ENCODE results near the gene MAPT.

The MAPT gene

DNA sequence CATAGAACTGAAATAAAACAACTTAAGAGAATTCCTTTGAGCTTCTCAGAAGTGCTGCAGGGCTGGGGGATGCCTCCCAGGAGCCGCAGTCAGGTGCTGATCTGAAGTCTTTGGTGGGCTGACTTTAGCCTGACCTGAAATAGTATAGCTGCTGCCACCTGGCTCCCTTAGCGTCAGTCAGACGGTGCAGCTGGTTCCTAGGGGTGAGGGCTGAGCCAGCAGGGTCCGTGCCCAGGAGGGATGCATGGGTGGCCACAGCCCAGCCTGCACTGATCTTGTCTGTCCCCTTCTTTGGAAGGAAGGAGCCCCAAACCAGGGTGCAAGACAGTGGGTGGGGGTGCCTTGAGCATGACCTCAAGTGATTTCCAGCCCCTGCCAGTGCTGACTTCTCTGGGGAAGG is 11.5 kb downstream of the MAPT start:
- in situ Hi-C loops (cut with HindIII; ENCODE audit: low sequenced_read_pairs): no loop called here
- no peak overlapping the region for H3K4me3 ChIP-seq (ENCODE audit: low read depth, low read length)
- TF ChIP-seq, protein P1, sequence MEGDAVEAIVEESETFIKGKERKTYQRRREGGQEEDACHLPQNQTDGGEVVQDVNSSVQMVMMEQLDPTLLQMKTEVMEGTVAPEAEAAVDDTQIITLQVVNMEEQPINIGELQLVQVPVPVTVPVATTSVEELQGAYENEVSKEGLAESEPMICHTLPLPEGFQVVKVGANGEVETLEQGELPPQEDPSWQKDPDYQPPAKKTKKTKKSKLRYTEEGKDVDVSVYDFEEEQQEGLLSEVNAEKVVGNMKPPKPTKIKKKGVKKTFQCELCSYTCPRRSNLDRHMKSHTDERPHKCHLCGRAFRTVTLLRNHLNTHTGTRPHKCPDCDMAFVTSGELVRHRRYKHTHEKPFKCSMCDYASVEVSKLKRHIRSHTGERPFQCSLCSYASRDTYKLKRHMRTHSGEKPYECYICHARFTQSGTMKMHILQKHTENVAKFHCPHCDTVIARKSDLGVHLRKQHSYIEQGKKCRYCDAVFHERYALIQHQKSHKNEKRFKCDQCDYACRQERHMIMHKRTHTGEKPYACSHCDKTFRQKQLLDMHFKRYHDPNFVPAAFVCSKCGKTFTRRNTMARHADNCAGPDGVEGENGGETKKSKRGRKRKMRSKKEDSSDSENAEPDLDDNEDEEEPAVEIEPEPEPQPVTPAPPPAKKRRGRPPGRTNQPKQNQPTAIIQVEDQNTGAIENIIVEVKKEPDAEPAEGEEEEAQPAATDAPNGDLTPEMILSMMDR (IDR thresholded peaks at IDR 0.05; ENCODE audit: low read depth, low read length): no peak
- no peak for DNase-seq (ENCODE audit: low read depth, low spot score)

DNA sequence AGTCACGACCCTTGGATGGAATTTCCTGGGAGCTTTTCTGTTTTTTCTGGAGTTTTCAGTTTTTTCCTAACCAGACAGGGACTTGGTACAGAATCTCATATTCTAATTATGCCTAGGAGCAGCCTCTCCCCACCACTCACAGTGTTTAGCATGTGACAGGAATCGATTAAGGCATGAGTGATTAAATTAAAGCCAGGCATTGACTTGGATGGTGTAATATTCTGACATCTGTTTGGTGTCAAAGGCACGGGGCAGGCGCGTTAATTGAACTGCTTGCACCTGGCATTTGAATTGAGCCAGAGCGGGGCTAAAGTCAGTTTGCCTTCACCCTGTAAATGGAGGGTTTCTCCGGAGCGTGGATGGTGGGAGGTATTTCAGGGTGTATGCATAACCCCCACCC is 11.9 kb downstream of the MAPT start:
- no peak for DNase-seq (ENCODE audit: low read depth, low spot score)
- in situ Hi-C loops (cut with HindIII; ENCODE audit: low sequenced_read_pairs): no loop called here
- TF ChIP-seq, protein P1 (IDR thresholded peaks at IDR 0.05; ENCODE audit: low read depth, low read length): no peak
- no peak overlapping the region for H3K4me3 ChIP-seq (ENCODE audit: low read depth, low read length)

DNA sequence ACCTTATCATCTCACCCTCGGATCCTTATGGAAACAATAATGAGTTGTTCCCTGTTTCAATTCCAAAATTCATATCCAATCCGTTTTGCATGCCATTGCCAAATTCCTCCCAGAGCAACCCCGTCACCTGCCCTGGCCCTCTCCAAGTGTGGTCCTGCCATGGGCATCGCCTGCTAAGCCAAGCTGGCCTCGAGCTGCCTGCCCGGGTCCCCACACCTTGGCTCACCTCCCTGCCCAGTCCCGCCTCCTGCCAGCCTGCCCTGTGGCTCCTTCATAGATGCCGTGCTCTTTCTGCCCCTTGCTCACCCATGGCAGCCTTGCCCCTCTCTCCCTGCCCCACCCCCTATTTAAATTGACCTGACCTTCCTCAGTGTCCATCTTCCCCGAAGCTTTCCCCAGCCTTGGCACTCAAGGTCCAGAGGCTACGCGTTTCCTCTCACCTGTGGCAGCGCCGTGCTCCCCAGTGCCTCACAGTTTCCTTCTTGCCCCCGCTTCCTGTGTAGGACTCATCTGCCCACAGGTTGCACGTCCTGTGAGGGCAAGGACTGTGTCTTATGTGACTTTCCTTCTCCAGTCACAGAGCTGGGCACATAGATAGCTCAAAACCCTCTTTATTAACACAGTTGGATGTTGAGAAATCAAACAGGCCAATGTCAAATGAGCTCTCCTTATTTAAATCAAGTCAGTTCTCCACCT is 12.7 kb downstream of the MAPT start:
- in situ Hi-C loops (cut with HindIII; ENCODE audit: low sequenced_read_pairs): no loop called here
- no peak overlapping the region for H3K4me3 ChIP-seq (ENCODE audit: low read depth, low read length)
- TF ChIP-seq, protein P1 (IDR thresholded peaks at IDR 0.05; ENCODE audit: low read depth, low read length): no peak
- DNase-seq (ENCODE audit: low read depth, low spot score): no peak

DNA sequence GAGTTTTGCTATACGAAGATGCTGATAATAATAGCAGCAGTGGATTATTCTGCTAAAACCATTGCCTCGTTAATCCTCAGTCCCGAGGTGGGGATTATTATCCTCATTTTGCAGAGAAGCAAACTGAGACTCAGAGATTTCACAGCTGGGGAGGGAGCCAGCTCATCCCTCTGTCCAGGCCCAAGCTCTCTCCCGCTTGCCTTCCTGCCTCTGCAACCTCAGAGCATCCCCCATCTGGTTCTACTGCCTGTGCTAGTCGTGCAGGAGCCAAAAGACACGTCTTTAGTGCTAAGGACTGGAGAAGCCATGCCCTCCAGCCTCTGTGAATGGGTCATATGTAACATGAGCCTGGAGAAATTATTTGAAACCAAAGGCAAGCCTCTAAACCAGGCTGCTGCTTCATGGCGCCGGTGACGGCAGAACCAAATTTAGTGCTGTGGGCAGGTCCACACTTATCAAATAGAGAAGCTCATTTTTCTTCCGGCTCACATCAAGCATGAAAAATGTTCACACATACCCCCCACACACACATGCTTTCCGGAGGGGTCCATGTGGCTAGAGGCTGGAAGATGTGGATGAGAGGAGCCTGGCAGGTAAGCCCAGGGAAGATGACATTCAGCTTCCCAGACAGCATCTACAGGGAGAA is 13.5 kb downstream of the MAPT start:
- TF ChIP-seq, protein P1 (IDR thresholded peaks at IDR 0.05; ENCODE audit: low read depth, low read length): no peak
- in situ Hi-C loops (cut with HindIII; ENCODE audit: low sequenced_read_pairs): no loop called here

DNA sequence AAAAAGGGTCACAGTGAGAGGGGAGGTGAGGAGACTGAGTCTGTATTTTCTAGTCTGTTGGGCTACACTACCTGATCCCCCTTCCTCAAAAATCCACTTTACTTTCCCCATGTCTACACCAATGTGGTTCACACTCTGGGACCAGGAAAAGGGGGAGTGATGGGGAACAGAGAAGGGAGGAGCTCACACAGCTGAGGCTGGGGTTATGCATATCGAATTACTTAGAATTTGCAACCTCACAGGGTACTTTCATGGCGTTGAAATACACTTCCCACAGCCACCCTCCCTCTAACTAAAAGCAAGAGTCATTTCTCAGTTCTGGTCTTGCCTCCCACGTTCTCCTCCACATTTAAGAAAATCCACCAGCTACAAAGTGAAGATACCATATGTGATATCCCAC is 14.1 kb downstream of the MAPT start:
- DNase-seq (ENCODE audit: low read depth, low spot score): no peak
- TF ChIP-seq, protein P1 (IDR thresholded peaks at IDR 0.05; ENCODE audit: low read depth, low read length): no peak
- no peak overlapping the region for H3K4me3 ChIP-seq (ENCODE audit: low read depth, low read length)
- in situ Hi-C loops (cut with HindIII; ENCODE audit: low sequenced_read_pairs): no loop called here

More for the DNA sequence above, 13.5 kb downstream of the MAPT start:
- no peak for DNase-seq (ENCODE audit: low read depth, low spot score)
- no peak overlapping the region for H3K4me3 ChIP-seq (ENCODE audit: low read depth, low read length)

DNA sequence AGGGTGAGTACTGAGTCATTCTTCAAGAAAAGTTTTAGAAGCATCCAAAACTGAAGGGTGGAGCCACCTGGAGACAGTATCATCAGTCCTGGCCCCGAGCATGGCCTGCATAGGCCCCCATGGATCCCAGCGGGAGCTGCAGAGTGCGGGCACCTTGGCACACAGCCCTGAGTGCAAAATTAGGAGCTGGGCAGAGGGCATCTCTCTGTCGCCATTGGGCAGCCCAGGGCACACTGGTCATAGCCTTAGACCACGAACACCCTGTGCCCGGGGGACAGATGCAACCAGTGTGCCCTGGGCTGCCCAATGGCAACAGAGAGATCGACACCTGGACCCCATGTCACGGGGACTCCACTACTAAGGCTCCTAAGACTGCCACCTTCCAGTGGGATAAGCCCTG is 14.6 kb downstream of the MAPT start:
- DNase-seq (ENCODE audit: low read depth, low spot score): no peak
- in situ Hi-C loops (cut with HindIII; ENCODE audit: low sequenced_read_pairs): no loop called here
- TF ChIP-seq, protein P1 (IDR thresholded peaks at IDR 0.05; ENCODE audit: low read depth, low read length): no peak
- H3K4me3 ChIP-seq (ENCODE audit: low read depth, low read length): no peak overlapping the region
